Measurements from ENCODE around the gene BCAR1. TPM values are rescaled to one million over a fixed set of nuclear protein-coding genes. Genes with fewer than 3 reads are reported as not detected.

The BCAR1 gene
- total RNA-seq, 4 donors from 2014 or later = 125 to 201 (median 154) TPM

- in situ Hi-C loops (cut with MboI; ENCODE audit: low pct_ligation_motif_present in 1 of 4, low pct_unique_long_range_greater_than_20kb in 1 of 4, low sequenced_read_pairs in 3 of 4) (no loop called here), intact Hi-C loops (cut with DNase I; ENCODE audit: low total_unique reads) (no loop called here)
- DNase-seq = no peak
- TF ChIP-seq, protein P1, sequence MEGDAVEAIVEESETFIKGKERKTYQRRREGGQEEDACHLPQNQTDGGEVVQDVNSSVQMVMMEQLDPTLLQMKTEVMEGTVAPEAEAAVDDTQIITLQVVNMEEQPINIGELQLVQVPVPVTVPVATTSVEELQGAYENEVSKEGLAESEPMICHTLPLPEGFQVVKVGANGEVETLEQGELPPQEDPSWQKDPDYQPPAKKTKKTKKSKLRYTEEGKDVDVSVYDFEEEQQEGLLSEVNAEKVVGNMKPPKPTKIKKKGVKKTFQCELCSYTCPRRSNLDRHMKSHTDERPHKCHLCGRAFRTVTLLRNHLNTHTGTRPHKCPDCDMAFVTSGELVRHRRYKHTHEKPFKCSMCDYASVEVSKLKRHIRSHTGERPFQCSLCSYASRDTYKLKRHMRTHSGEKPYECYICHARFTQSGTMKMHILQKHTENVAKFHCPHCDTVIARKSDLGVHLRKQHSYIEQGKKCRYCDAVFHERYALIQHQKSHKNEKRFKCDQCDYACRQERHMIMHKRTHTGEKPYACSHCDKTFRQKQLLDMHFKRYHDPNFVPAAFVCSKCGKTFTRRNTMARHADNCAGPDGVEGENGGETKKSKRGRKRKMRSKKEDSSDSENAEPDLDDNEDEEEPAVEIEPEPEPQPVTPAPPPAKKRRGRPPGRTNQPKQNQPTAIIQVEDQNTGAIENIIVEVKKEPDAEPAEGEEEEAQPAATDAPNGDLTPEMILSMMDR (IDR thresholded peaks at IDR 0.05) = no peak
- TF ChIP-seq POLR2A (IDR thresholded peaks at IDR 0.05) = no peak
- no peak for TF ChIP-seq EP300 (IDR thresholded peaks at IDR 0.05; ENCODE audit: low read depth)
- TF ChIP-seq POLR2AphosphoS5 (IDR thresholded peaks at IDR 0.05) = no peak
- Histone ChIP-seq H3K27me3 (no peaks in the 10 kb centered on the region), H3K4me3 (no peak overlapping the region), H3K9me3 (no peaks in the 10 kb centered on the region), H3K27ac (peak overlapping the region in 2 of 4 donors; percentile 4 to 20), H3K36me3 (peaks cover 0 to 15% (median 5%) of the 10 kb centered on the region in 4 donors), H3K4me1 (peaks cover 0 to 5% (median 1%) of the 10 kb centered on the region in 4 donors)
- WGBS, 2 donors (ENCODE audit: low coverage in 1 of 2) = 58 to 74% methylated on average over 5 to 6 of the region's 6 CpGs
Observed at GRCh38 chr16:75293772-75294171, 42.3 kb upstream of the BCAR1 start.

DNA sequence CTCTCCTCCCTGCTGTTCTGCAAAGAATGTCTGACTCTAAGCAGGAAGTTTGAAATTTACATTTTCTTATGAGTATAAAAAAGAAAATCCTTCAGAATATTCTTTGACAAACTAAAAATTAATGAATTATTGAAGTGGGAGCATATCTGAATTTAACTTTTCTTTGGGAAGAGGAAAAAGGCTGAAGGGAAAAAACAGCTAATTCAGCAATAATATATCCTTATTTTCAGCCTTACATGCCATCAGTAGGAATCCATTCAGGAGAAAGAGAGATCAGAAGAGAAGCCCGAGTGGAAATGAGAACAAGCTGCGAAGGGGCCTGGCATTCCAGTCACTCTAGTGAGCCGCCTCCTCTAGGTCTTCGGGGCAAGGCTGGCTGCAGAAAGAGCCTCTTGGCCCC lies 41.7 kb upstream of the BCAR1 start:
- no peak for DNase-seq
- 95% methylated on average over 4 of the region's 4 CpGs; no CpG with 5 or more reads in 1 of the 2 donors for WGBS, 2 donors (ENCODE audit: low coverage in 1 of 2)

GRCh38 chr16:75292691-75293090 lies 41.3 kb upstream of the BCAR1 start:
- in situ Hi-C loops (cut with MboI; ENCODE audit: low pct_ligation_motif_present in 1 of 4, low pct_unique_long_range_greater_than_20kb in 1 of 4, low sequenced_read_pairs in 3 of 4) = no loop called here
- H3K27ac ChIP-seq = no peak overlapping the region
- H3K27me3 ChIP-seq = no peaks in the 10 kb centered on the region
- H3K4me1 ChIP-seq = peaks cover 0 to 14% (median 4%) of the 10 kb centered on the region in 4 donors
- 69% methylated on average over 3 of the region's 3 CpGs; no CpG with 5 or more reads in 1 of the 2 donors for WGBS, 2 donors (ENCODE audit: low coverage in 1 of 2)
- H3K4me3 ChIP-seq = no peak overlapping the region
- H3K36me3 ChIP-seq = peaks cover 0 to 15% (median 5%) of the 10 kb centered on the region in 4 donors
- no peak for DNase-seq
- TF ChIP-seq EP300 (IDR thresholded peaks at IDR 0.05; ENCODE audit: low read depth) = no peak
- no peak for TF ChIP-seq POLR2A (IDR thresholded peaks at IDR 0.05)
- TF ChIP-seq POLR2AphosphoS5 (IDR thresholded peaks at IDR 0.05) = no peak
- TF ChIP-seq, protein P1 (IDR thresholded peaks at IDR 0.05) = no peak
- intact Hi-C loops (cut with DNase I; ENCODE audit: low total_unique reads) = no loop called here
- no peaks in the 10 kb centered on the region for H3K9me3 ChIP-seq

More for the DNA sequence above, 41.7 kb upstream of the BCAR1 start:
- Histone ChIP-seq H3K27me3 (no peaks in the 10 kb centered on the region), H3K4me1 (peaks cover 0 to 10% (median 4%) of the 10 kb centered on the region in 4 donors), H3K36me3 (peaks cover 0 to 15% (median 5%) of the 10 kb centered on the region in 4 donors), H3K9me3 (no peaks in the 10 kb centered on the region), H3K4me3 (no peak overlapping the region), H3K27ac (peak overlapping the region in 2 of 4 donors; percentile 4 to 20)
- intact Hi-C loops (cut with DNase I; ENCODE audit: low total_unique reads) (no loop called here), in situ Hi-C loops (cut with MboI; ENCODE audit: low pct_ligation_motif_present in 1 of 4, low pct_unique_long_range_greater_than_20kb in 1 of 4, low sequenced_read_pairs in 3 of 4) (no loop called here)
- TF ChIP-seq, protein P1 (IDR thresholded peaks at IDR 0.05) = no peak
- no peak for TF ChIP-seq EP300 (IDR thresholded peaks at IDR 0.05; ENCODE audit: low read depth)
- TF ChIP-seq POLR2AphosphoS5 (IDR thresholded peaks at IDR 0.05) = no peak
- TF ChIP-seq POLR2A (IDR thresholded peaks at IDR 0.05) = no peak

GRCh38 chr16:75289189-75289588 lies 37.8 kb upstream of the BCAR1 start:
- in situ Hi-C loops (cut with MboI; ENCODE audit: low pct_ligation_motif_present in 1 of 4, low pct_unique_long_range_greater_than_20kb in 1 of 4, low sequenced_read_pairs in 3 of 4) (no loop called here), intact Hi-C loops (cut with DNase I; ENCODE audit: low total_unique reads) (no loop called here)
- no peaks in the 10 kb centered on the region for H3K9me3 ChIP-seq
- no peak overlapping the region for H3K27ac ChIP-seq
- peaks cover 0 to 15% (median 4%) of the 10 kb centered on the region in 4 donors for H3K4me1 ChIP-seq
- H3K36me3 ChIP-seq = peaks cover 0 to 15% (median 5%) of the 10 kb centered on the region in 4 donors
- TF ChIP-seq POLR2AphosphoS5 (IDR thresholded peaks at IDR 0.05) (peak; percentile 12 to 26 (median 19)), POLR2A (IDR thresholded peaks at IDR 0.05) (no peak)
- H3K4me3 ChIP-seq = no peak overlapping the region
- DNase-seq = no peak
- no peaks in the 10 kb centered on the region for H3K27me3 ChIP-seq

Measured in transverse colon (tissue), 4 donors.